SK-N-SH (cell line): Measurements from ENCODE around the gene PRH1. TPM values are rescaled to one million over a fixed set of nuclear protein-coding genes. Genes with fewer than 3 reads are reported as not detected.

Source experiments
- CTCF ChIA-PET: fragments of 300-600, 350-600 bp; formaldehyde crosslinking; extraction: SDS; loops from one replicate; lab custom pipeline; 2021; lab: Yijun Ruan, JAX
- POLR2A ChIA-PET: fragments of 350-600 bp; sonication (Branson Sonifier 250); formaldehyde crosslinking; extraction: SDS; loops from one replicate; lab custom pipeline; 2020; ENCODE audit warnings: antibody characterized with exemption, inconsistent platforms; lab: Yijun Ruan, JAX
- DNase-seq: peaks from one replicate; pipeline ENCODE4 v3.0.0; 2012
- H2AFZ ChIP-seq: fragments of 200-600 bp; sonication (generic); 2 replicates; pipeline ENCODE4 v1.8.1; 2016; ENCODE audit warnings: antibody characterized with exemption, mild to moderate bottlenecking, low read depth
- H3F3A ChIP-seq: fragments of 200-600 bp; sonication (generic); replicated peaks from 2 replicates; pipeline ENCODE3; 2016; ENCODE audit warnings: antibody characterized with exemption, mild to moderate bottlenecking; ENCODE audit not compliant: insufficient read depth
- H3K27ac ChIP-seq, 2 experiments: fragments of 200-500 bp in 1 of 2; fragments of 200-600 bp in 1 of 2; sonication (Bioruptor generic) in 1 of 2; sonication (generic), shearing (Covaris generic) in 1 of 2; 2 replicates each; pipeline versions ENCODE4 v1.5.1 to v1.6.1; 2014 to 2016; ENCODE audit warnings: low read depth in 2 of 2, inconsistent platforms in 1 of 2, low read length in 1 of 2, mild to moderate bottlenecking in 1 of 2, mixed read lengths in 1 of 2
- H3K27me3 ChIP-seq: fragments of 200-600 bp; sonication (generic), shearing (Covaris generic); 2 replicates; pipeline ENCODE4 v1.6.1; 2016; ENCODE audit warnings: mixed run types; ENCODE audit not compliant: insufficient read depth
- H3K36me3 ChIP-seq, 2 experiments: fragments of 200-500 bp in 1 of 2; fragments of 200-600 bp in 1 of 2; sonication (Bioruptor generic) in 1 of 2; sonication (generic) in 1 of 2; replicated peaks in 1 of 2; 2 replicates each; pipeline versions ENCODE3 to v1.5.1; 2014 to 2016; ENCODE audit warnings: low read length in 1 of 2, mild to moderate bottlenecking in 1 of 2; ENCODE audit not compliant: insufficient read depth in 2 of 2, control insufficient read depth in 1 of 2
- H3K4me1 ChIP-seq, 2 experiments: fragments of 200-500 bp in 1 of 2; fragments of 200-600 bp in 1 of 2; sonication (Bioruptor generic) in 1 of 2; sonication (generic), shearing (Covaris generic) in 1 of 2; 2 replicates each; pipeline versions ENCODE4 v1.5.1 to v1.6.1; 2014 to 2016; ENCODE audit warnings: low read depth in 1 of 2, low read length in 1 of 2, mixed run types in 1 of 2; ENCODE audit not compliant: insufficient read depth in 2 of 2, control insufficient read depth in 1 of 2
- H3K4me2 ChIP-seq: fragments of 200-600 bp; sonication (generic), shearing (Covaris generic); 2 replicates; pipeline ENCODE4 v1.6.1; 2017; ENCODE audit warnings: mixed run types
- H3K4me3 ChIP-seq, 2 experiments: fragments of 200-500 bp in 1 of 2; fragments of 200-600 bp in 1 of 2; sonication (Bioruptor generic) in 1 of 2; sonication (generic), shearing (Covaris generic) in 1 of 2; 2 replicates each; pipeline versions ENCODE4 v1.5.1 to v1.8.1; 2014 to 2016; ENCODE audit warnings: low read depth in 2 of 2, inconsistent platforms in 1 of 2, low read length in 1 of 2, mild to moderate bottlenecking in 1 of 2, mixed read lengths in 1 of 2, moderate library complexity in 1 of 2
- H3K79me2 ChIP-seq: fragments of 200-600 bp; sonication (generic); 2 replicates; pipeline ENCODE4 v1.8.1; 2017; ENCODE audit warnings: mild to moderate bottlenecking; ENCODE audit not compliant: insufficient read depth
- H3K9ac ChIP-seq: fragments of 200-600 bp; sonication (generic); 2 replicates; pipeline ENCODE4 v1.6.1; 2017; ENCODE audit warnings: mixed run types
- H3K9me2 ChIP-seq: fragments of 200-600 bp; sonication (generic); 2 replicates; pipeline ENCODE4 v1.6.1; 2017; ENCODE audit warnings: mixed run types
- H3K9me3 ChIP-seq: fragments of 200-600 bp; sonication (generic); 2 replicates; pipeline ENCODE4 v1.6.1; 2017; ENCODE audit warnings: mixed run types, mild to moderate bottlenecking, moderate library complexity
- H4K20me1 ChIP-seq: fragments of 200-600 bp; sonication (generic); 2 replicates; pipeline ENCODE4 v1.6.1; 2017; ENCODE audit warnings: mild to moderate bottlenecking, mixed run types; ENCODE audit not compliant: insufficient read depth
- ELF1 ChIP-seq: IDR thresholded peaks from 2 replicates; pipeline ENCODE4 v1.4.0; 2012
- EP300 ChIP-seq, 2 experiments: IDR thresholded peaks; 2 replicates each; pipeline versions ENCODE4 v1.4.0 to v1.6.1; 2012; ENCODE audit warnings: borderline replicate concordance in 1 of 2, low read depth in 1 of 2, low read length in 1 of 2
- FOSL2 ChIP-seq: IDR thresholded peaks from 2 replicates; pipeline ENCODE4 v1.4.0; 2012; ENCODE audit warnings: low read depth, mild to moderate bottlenecking, moderate library complexity, borderline replicate concordance
- FOXM1 ChIP-seq: IDR thresholded peaks from 2 replicates; pipeline ENCODE4 v1.4.0; 2012; ENCODE audit warnings: low read depth, mild to moderate bottlenecking
- GABPA ChIP-seq: IDR thresholded peaks from 2 replicates; pipeline ENCODE4 v1.4.0; 2012; ENCODE audit warnings: low read depth, mild to moderate bottlenecking
- JUND ChIP-seq: IDR thresholded peaks from 2 replicates; pipeline ENCODE4 v1.4.0; 2012
- NFIC ChIP-seq: IDR thresholded peaks from 2 replicates; pipeline ENCODE4 v1.4.0; 2012; ENCODE audit warnings: borderline replicate concordance
- POLR2AphosphoS5 ChIP-seq: IDR thresholded peaks from 2 replicates; pipeline ENCODE4 v1.6.1; 2012; ENCODE audit warnings: low read depth, low read length
- RAD21 ChIP-seq: IDR thresholded peaks from 2 replicates; pipeline ENCODE4 v1.6.1; 2012; ENCODE audit warnings: mild to moderate bottlenecking, low read length
- RCOR1 ChIP-seq: fragments of 150-350 bp; IDR thresholded peaks from 2 replicates; pipeline ENCODE4 v1.6.1; 2017; ENCODE audit warnings: antibody characterized with exemption, low read length
- RFX5 ChIP-seq: IDR thresholded peaks from 2 replicates; pipeline ENCODE4 v1.6.1; 2012; ENCODE audit warnings: mild to moderate bottlenecking, improper control_type of control experiment, low read length
- SIN3A ChIP-seq: IDR thresholded peaks from 2 replicates; pipeline ENCODE4 v1.6.1; 2012; ENCODE audit warnings: low read depth, mild to moderate bottlenecking, low read length, moderate library complexity, borderline replicate concordance
- TCF12 ChIP-seq: IDR thresholded peaks from 2 replicates; pipeline ENCODE4 v1.4.0; 2012
- WGBS: methylation state at CpG from one replicate; pipeline ENCODE4 v1.1.6; 2017; ENCODE audit warnings: low lambda C conversion rate; 5-methylcytosine and 5-hydroxymethylcytosine counted together
- polyA plus RNA-seq, 3 experiments: library from polyadenylated mRNA; depleted of rRNA; stranded (reverse); fragments of >200 nt; gene quantifications; 2 replicates each; pipeline ENCODE4 v1.2.3, GENCODE V29; 2012
- TF ChIP-seq, protein P1 (sequence below): IDR thresholded peaks from 2 replicates; pipeline ENCODE4 v1.4.0; 2012; ENCODE audit warnings: low read depth, borderline replicate concordance
- TF ChIP-seq, protein P2 (sequence below): fragments of 200-600 bp; sonication (generic); IDR thresholded peaks from 2 replicates; pipeline ENCODE4 v1.6.1; 2017; ENCODE audit warnings: antibody characterized with exemption, mild to moderate bottlenecking, moderate library complexity
- TF ChIP-seq, protein P3 (sequence below): IDR thresholded peaks from 2 replicates; pipeline ENCODE4 v1.4.0; 2012; ENCODE audit warnings: low read depth
- TF ChIP-seq, protein P4 (sequence below): IDR thresholded peaks from 2 replicates; pipeline ENCODE4; 2012
- TF ChIP-seq, protein P5 (sequence below): IDR thresholded peaks from 2 replicates; pipeline ENCODE4 v1.6.1; 2012; ENCODE audit warnings: mild to moderate bottlenecking, low read depth, low read length, moderate library complexity

PRH1 gene
- polyA plus RNA-seq, 1 of the 3 experiments (the other 2 are of a cell fraction), result 2.0 TPM

DNA sequence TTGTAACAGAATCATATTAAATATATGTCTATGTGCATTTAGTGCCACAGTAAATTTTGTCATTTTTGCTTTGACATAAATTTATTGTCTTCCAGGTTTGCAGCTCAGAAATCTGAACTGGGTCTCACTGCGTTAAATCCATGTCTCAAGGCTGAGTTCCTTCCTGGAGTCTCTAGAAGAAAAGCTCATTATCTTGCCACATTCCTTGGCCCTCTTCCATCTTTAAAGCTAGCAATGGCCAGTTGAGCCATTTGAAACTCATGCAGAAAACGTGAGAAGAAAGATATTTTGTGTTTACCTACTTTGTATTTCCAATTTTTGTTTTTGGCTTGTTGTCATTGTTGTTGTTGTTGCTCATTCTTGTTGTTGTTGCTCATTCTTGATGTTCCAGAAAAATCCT, 10.7 kb downstream of the PRH1 start:
- Histone ChIP-seq H3K79me2 (no peaks in the 10 kb centered on the region), H3K27ac (no peak overlapping the region), H3K4me3 (no peak overlapping the region), H3K4me2 (no peak overlapping the region), H2AFZ (no peak overlapping the region), H4K20me1 (no peaks in the 10 kb centered on the region), H3K9ac (no peak overlapping the region), H3K9me3 (no peaks in the 10 kb centered on the region), H3K36me3 (peaks cover 12 to 15% of the 10 kb centered on the region in 2 experiments), H3K4me1 (no peaks in the 10 kb centered on the region), H3K27me3 (no peaks in the 10 kb centered on the region), H3F3A (no peaks in the 10 kb centered on the region), H3K9me2 (no peaks in the 10 kb centered on the region)
- ChIA-PET POLR2A (no interaction called here), CTCF (interaction anchor here (1.5 kb wide), 1 partner anchor 326 kb away, joined by 8 read pairs; no protein-coding TSS in a partner anchor)
- TF ChIP-seq ELF1 (no peak), SIN3A (no peak), EP300 (IDR thresholded peaks at IDR 0.05; ENCODE audit: borderline replicate concordance in 1 of 2, low read depth in 1 of 2, low read length in 1 of 2) (no peak), FOXM1 (no peak), GABPA (no peak), RFX5 (no peak), NFIC (no peak), TCF12 (no peak), POLR2AphosphoS5 (no peak), RCOR1 (no peak), JUND (no peak), FOSL2 (no peak), RAD21 (no peak)
- TF ChIP-seq, protein P1, sequence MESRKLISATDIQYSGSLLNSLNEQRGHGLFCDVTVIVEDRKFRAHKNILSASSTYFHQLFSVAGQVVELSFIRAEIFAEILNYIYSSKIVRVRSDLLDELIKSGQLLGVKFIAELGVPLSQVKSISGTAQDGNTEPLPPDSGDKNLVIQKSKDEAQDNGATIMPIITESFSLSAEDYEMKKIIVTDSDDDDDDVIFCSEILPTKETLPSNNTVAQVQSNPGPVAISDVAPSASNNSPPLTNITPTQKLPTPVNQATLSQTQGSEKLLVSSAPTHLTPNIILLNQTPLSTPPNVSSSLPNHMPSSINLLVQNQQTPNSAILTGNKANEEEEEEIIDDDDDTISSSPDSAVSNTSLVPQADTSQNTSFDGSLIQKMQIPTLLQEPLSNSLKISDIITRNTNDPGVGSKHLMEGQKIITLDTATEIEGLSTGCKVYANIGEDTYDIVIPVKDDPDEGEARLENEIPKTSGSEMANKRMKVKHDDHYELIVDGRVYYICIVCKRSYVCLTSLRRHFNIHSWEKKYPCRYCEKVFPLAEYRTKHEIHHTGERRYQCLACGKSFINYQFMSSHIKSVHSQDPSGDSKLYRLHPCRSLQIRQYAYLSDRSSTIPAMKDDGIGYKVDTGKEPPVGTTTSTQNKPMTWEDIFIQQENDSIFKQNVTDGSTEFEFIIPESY, result no peak
- TF ChIP-seq, protein P2, sequence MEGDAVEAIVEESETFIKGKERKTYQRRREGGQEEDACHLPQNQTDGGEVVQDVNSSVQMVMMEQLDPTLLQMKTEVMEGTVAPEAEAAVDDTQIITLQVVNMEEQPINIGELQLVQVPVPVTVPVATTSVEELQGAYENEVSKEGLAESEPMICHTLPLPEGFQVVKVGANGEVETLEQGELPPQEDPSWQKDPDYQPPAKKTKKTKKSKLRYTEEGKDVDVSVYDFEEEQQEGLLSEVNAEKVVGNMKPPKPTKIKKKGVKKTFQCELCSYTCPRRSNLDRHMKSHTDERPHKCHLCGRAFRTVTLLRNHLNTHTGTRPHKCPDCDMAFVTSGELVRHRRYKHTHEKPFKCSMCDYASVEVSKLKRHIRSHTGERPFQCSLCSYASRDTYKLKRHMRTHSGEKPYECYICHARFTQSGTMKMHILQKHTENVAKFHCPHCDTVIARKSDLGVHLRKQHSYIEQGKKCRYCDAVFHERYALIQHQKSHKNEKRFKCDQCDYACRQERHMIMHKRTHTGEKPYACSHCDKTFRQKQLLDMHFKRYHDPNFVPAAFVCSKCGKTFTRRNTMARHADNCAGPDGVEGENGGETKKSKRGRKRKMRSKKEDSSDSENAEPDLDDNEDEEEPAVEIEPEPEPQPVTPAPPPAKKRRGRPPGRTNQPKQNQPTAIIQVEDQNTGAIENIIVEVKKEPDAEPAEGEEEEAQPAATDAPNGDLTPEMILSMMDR, result no peak
- TF ChIP-seq, protein P3, sequence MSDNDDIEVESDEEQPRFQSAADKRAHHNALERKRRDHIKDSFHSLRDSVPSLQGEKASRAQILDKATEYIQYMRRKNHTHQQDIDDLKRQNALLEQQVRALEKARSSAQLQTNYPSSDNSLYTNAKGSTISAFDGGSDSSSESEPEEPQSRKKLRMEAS, result no peak
- TF ChIP-seq, protein P4, sequence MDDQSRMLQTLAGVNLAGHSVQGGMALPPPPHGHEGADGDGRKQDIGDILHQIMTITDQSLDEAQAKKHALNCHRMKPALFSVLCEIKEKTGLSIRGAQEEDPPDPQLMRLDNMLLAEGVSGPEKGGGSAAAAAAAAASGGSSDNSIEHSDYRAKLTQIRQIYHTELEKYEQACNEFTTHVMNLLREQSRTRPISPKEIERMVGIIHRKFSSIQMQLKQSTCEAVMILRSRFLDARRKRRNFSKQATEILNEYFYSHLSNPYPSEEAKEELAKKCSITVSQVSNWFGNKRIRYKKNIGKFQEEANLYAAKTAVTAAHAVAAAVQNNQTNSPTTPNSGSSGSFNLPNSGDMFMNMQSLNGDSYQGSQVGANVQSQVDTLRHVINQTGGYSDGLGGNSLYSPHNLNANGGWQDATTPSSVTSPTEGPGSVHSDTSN, result no peak
- TF ChIP-seq, protein P5, sequence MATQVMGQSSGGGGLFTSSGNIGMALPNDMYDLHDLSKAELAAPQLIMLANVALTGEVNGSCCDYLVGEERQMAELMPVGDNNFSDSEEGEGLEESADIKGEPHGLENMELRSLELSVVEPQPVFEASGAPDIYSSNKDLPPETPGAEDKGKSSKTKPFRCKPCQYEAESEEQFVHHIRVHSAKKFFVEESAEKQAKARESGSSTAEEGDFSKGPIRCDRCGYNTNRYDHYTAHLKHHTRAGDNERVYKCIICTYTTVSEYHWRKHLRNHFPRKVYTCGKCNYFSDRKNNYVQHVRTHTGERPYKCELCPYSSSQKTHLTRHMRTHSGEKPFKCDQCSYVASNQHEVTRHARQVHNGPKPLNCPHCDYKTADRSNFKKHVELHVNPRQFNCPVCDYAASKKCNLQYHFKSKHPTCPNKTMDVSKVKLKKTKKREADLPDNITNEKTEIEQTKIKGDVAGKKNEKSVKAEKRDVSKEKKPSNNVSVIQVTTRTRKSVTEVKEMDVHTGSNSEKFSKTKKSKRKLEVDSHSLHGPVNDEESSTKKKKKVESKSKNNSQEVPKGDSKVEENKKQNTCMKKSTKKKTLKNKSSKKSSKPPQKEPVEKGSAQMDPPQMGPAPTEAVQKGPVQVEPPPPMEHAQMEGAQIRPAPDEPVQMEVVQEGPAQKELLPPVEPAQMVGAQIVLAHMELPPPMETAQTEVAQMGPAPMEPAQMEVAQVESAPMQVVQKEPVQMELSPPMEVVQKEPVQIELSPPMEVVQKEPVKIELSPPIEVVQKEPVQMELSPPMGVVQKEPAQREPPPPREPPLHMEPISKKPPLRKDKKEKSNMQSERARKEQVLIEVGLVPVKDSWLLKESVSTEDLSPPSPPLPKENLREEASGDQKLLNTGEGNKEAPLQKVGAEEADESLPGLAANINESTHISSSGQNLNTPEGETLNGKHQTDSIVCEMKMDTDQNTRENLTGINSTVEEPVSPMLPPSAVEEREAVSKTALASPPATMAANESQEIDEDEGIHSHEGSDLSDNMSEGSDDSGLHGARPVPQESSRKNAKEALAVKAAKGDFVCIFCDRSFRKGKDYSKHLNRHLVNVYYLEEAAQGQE, result no peak
- WGBS, result 86% methylated on average over 2 of the region's 2 CpGs
- DNase-seq, result no peak
